K562 (cell line): ENCODE measurements around the gene MAML1. TPM values are rescaled to one million over a fixed set of nuclear protein-coding genes. Genes with fewer than 3 reads are reported as not detected.

Source experiments
- ARID2 ChIP-seq: fragments of 450-650 bp; IDR thresholded peaks from 2 replicates; pipeline ENCODE4 v1.6.1; 2017; ENCODE audit warnings: antibody characterized with exemption, mild to moderate bottlenecking
- BRD4 ChIP-seq: fragments of 200-600 bp; sonication (generic); IDR thresholded peaks from 2 replicates; pipeline ENCODE4 v1.6.1; 2017; ENCODE audit warnings: inconsistent platforms
- EGR1 ChIP-seq: fragments of 450-650 bp; conservative IDR thresholded peaks from 2 replicates; pipeline ENCODE4 v1.6.1; 2017; ENCODE audit warnings: mild to moderate bottlenecking
- HIVEP1 ChIP-seq: fragments of 250-450 bp; sonication (Bioruptor Pico); IDR thresholded peaks from 2 replicates; pipeline ENCODE4 v1.4.0; 2020; ENCODE audit warnings: mild to moderate bottlenecking
- KDM4B ChIP-seq, 2 experiments: fragments of 450-650 bp in 1 of 2; sonication (generic) in 1 of 2; IDR thresholded peaks; 2 replicates each; pipeline ENCODE4 v1.6.1; 2016 to 2017; ENCODE audit warnings: borderline replicate concordance in 2 of 2, antibody characterized with exemption in 1 of 2, low read depth in 1 of 2, mild to moderate bottlenecking in 1 of 2
- MTA2 ChIP-seq: fragments of 450-650 bp; IDR thresholded peaks from 2 replicates; pipeline ENCODE4 v1.6.1; 2016; ENCODE audit warnings: low read depth
- RBM34 ChIP-seq: fragments of 200-400 bp; formaldehyde crosslinking; IDR thresholded peaks from 2 replicates; pipeline ENCODE4 v1.6.1; 2018; ENCODE audit warnings: low read length, borderline replicate concordance; ENCODE audit not compliant: insufficient read depth
- RCOR1 ChIP-seq, 2 experiments: IDR thresholded peaks; 2 replicates each; pipeline ENCODE4 v1.6.1; 2012; ENCODE audit warnings: low read depth in 2 of 2, low read length in 2 of 2, borderline replicate concordance in 1 of 2, improper control_type of control experiment in 1 of 2
- ZNF197 ChIP-seq: fragments of 200-800 bp; sonication (Bioruptor generic); IDR thresholded peaks from 2 replicates; pipeline ENCODE4 v1.6.1; 2016; ENCODE audit warnings: low read depth, missing genetic modification characterization, missing compliant biosample characterization
- ZNF217 ChIP-seq: sonication (generic); formaldehyde crosslinking; IDR thresholded peaks from 2 replicates; pipeline ENCODE4 v1.8.0; 2022; ENCODE audit warnings: mild to moderate bottlenecking, missing genetic modification reagents
- ZNF282 ChIP-seq: sonication (generic); formaldehyde crosslinking; IDR thresholded peaks from 2 replicates; pipeline ENCODE4 v1.8.1; 2023; ENCODE audit warnings: missing genetic modification reagents
- ZNF561 ChIP-seq: fragments of 450-650 bp; formaldehyde crosslinking; conservative IDR thresholded peaks from 2 replicates; pipeline ENCODE4 v1.4.0; 2020; ENCODE audit warnings: mild to moderate bottlenecking, moderate library complexity
- polyA plus RNA-seq, 8 experiments: library from polyadenylated mRNA; depleted of rRNA in 4 of 8; stranded (reverse) in 5 of 8; unstranded in 3 of 8; fragments of >200 nt; fragmentation: Nextera tagmentation in 2 of 8; fragmentation: Illumina TruSeq in 1 of 8; extraction: Ambion mirVana in 2 of 8; extraction: Trizol in 1 of 8; gene quantifications; 2 replicates each; pipeline versions ENCODE4 v1.2.1 to v1.2.3, GENCODE V29; 2011 to 2014; ENCODE audit warnings: inconsistent platforms in 1 of 8, missing spikeins in 1 of 8
- total RNA-seq, 7 experiments: library from RNA; depleted of rRNA in 6 of 7; stranded (reverse); fragments of >200 nt in 6 of 7; fragmentation: Illumina TruSeq in 2 of 7; extraction: Trizol in 2 of 7; gene quantifications; 2 replicates each; pipeline versions ENCODE4 v1.2.1 to v1.2.3, GENCODE V29; 2011 to 2021; ENCODE audit warnings: low replicate concordance in 1 of 7
- TF ChIP-seq, protein P1 (sequence below), 3 experiments: fragments of 200-800 bp in 1 of 3; fragments of 250-450 bp in 1 of 3; fragments of 450-650 bp in 1 of 3; sonication (Bioruptor Pico) in 1 of 3; sonication (Bioruptor generic) in 1 of 3; formaldehyde crosslinking in 1 of 3; IDR thresholded peaks; 2 replicates each; pipeline versions ENCODE4 v1.6.1 to v1.8.0; 2016 to 2022; ENCODE audit warnings: mild to moderate bottlenecking in 2 of 3, missing genetic modification characterization in 2 of 3, missing compliant biosample characterization in 1 of 3, moderate library complexity in 1 of 3
- TF ChIP-seq, protein P2 (sequence below): fragments of 250-450 bp; sonication (Bioruptor Pico); IDR thresholded peaks from 2 replicates; pipeline ENCODE4 v1.5.0; 2021; ENCODE audit warnings: mild to moderate bottlenecking, borderline replicate concordance
- TF ChIP-seq, protein P3 (sequence below): sonication (generic); formaldehyde crosslinking; IDR thresholded peaks from 2 replicates; pipeline ENCODE4 v1.8.0; 2023; ENCODE audit warnings: missing genetic modification reagents, mild to moderate bottlenecking, borderline replicate concordance

Gene MAML1
- total and polyA plus RNA-seq, 9 of the 15 experiments (the other 6 are each of a cell fraction or from before 2014, with no cell fraction given): 0.32 to 18.4 (median 7.0) TPM

DNA sequence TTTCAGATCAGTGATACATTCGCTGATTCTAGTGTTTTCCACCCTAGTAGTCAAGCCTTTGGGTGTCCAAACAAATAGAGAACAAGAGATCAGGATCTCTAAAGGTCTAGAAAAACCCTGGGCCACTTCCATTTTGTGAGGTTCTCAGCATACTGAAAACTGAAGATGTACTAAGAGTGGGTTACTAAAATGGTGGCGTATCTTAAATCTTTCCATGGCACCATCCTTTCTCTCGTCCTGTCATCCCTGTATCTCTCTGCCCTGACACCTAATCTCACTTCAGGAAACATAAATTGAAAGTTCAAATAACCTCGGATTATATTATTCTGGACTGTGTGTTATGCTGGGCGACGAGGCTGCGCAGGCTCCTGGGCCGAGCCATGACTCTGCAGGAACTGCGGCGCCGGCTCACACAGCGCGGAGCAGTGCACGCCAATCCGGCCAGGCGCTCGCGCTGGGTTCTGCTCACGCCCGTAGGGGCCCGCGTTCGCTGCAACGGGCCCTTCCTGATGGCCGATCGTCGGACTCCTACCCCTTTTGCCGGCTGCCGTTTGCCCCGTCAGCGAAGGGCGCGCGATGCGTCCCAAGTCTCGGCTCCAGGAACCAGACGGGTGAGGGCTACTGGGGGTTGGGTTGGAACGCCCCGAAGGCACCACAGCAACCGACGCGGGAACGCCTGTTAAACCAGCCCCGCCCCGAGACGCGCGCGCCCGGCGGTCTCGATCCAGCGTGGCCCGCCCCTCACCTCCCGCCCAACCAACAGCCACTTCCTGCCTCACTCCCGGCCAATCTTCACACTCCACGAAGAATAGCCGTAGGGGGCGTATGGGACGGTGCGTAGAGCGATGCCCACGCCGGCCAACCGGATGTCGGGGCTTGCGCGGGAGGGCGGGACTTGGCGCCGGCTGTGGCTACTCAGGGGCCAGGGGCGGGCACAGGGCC, 34.4 kb upstream of the MAML1 start (continued):
- TF ChIP-seq, protein P1, sequence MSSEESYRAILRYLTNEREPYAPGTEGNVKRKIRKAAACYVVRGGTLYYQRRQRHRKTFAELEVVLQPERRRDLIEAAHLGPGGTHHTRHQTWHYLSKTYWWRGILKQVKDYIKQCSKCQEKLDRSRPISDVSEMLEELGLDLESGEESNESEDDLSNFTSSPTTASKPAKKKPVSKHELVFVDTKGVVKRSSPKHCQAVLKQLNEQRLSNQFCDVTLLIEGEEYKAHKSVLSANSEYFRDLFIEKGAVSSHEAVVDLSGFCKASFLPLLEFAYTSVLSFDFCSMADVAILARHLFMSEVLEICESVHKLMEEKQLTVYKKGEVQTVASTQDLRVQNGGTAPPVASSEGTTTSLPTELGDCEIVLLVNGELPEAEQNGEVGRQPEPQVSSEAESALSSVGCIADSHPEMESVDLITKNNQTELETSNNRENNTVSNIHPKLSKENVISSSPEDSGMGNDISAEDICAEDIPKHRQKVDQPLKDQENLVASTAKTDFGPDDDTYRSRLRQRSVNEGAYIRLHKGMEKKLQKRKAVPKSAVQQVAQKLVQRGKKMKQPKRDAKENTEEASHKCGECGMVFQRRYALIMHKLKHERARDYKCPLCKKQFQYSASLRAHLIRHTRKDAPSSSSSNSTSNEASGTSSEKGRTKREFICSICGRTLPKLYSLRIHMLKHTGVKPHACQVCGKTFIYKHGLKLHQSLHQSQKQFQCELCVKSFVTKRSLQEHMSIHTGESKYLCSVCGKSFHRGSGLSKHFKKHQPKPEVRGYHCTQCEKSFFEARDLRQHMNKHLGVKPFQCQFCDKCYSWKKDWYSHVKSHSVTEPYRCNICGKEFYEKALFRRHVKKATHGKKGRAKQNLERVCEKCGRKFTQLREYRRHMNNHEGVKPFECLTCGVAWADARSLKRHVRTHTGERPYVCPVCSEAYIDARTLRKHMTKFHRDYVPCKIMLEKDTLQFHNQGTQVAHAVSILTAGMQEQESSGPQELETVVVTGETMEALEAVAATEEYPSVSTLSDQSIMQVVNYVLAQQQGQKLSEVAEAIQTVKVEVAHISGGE (CRISPR knock-in tag; IDR thresholded peaks at IDR 0.05): no peak; a peak in 1 of 6 replicates
- TF ChIP-seq, protein P2, sequence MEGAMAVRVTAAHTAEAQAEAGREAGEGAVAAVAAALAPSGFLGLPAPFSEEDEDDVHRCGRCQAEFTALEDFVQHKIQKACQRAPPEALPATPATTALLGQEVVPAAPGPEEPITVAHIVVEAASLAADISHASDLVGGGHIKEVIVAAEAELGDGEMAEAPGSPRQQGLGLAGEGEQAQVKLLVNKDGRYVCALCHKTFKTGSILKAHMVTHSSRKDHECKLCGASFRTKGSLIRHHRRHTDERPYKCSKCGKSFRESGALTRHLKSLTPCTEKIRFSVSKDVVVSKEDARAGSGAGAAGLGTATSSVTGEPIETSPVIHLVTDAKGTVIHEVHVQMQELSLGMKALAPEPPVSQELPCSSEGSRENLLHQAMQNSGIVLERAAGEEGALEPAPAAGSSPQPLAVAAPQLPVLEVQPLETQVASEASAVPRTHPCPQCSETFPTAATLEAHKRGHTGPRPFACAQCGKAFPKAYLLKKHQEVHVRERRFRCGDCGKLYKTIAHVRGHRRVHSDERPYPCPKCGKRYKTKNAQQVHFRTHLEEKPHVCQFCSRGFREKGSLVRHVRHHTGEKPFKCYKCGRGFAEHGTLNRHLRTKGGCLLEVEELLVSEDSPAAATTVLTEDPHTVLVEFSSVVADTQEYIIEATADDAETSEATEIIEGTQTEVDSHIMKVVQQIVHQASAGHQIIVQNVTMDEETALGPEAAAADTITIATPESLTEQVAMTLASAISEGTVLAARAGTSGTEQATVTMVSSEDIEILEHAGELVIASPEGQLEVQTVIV (CRISPR knock-in tag): no peak
- TF ChIP-seq MTA2: no peak
- TF ChIP-seq ZNF217: no peak
- TF ChIP-seq KDM4B (IDR thresholded peaks at IDR 0.05; ENCODE audit: borderline replicate concordance in 2 of 2, low read depth in 1 of 2): no peak
- no peak for TF ChIP-seq RCOR1 (IDR thresholded peaks at IDR 0.05; ENCODE audit: borderline replicate concordance in 1 of 2, low read depth in 2 of 2, low read length in 2 of 2)
- TF ChIP-seq ZNF282 (CRISPR knock-in tag): no peak
- TF ChIP-seq, protein P3, sequence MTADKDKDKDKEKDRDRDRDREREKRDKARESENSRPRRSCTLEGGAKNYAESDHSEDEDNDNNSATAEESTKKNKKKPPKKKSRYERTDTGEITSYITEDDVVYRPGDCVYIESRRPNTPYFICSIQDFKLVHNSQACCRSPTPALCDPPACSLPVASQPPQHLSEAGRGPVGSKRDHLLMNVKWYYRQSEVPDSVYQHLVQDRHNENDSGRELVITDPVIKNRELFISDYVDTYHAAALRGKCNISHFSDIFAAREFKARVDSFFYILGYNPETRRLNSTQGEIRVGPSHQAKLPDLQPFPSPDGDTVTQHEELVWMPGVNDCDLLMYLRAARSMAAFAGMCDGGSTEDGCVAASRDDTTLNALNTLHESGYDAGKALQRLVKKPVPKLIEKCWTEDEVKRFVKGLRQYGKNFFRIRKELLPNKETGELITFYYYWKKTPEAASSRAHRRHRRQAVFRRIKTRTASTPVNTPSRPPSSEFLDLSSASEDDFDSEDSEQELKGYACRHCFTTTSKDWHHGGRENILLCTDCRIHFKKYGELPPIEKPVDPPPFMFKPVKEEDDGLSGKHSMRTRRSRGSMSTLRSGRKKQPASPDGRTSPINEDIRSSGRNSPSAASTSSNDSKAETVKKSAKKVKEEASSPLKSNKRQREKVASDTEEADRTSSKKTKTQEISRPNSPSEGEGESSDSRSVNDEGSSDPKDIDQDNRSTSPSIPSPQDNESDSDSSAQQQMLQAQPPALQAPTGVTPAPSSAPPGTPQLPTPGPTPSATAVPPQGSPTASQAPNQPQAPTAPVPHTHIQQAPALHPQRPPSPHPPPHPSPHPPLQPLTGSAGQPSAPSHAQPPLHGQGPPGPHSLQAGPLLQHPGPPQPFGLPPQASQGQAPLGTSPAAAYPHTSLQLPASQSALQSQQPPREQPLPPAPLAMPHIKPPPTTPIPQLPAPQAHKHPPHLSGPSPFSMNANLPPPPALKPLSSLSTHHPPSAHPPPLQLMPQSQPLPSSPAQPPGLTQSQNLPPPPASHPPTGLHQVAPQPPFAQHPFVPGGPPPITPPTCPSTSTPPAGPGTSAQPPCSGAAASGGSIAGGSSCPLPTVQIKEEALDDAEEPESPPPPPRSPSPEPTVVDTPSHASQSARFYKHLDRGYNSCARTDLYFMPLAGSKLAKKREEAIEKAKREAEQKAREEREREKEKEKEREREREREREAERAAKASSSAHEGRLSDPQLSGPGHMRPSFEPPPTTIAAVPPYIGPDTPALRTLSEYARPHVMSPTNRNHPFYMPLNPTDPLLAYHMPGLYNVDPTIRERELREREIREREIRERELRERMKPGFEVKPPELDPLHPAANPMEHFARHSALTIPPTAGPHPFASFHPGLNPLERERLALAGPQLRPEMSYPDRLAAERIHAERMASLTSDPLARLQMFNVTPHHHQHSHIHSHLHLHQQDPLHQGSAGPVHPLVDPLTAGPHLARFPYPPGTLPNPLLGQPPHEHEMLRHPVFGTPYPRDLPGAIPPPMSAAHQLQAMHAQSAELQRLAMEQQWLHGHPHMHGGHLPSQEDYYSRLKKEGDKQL (CRISPR knock-in tag): no peak
- no peak for TF ChIP-seq RBM34
- no peak for TF ChIP-seq EGR1
- TF ChIP-seq ZNF561 (CRISPR knock-in tag): no peak
- TF ChIP-seq ARID2: peak; percentile 69; the same call in 1 of the 2 replicates
- peak; percentile 93; the same call in 1 of the 2 replicates for TF ChIP-seq BRD4
- TF ChIP-seq ZNF197 (CRISPR knock-in tag): no peak
- TF ChIP-seq HIVEP1 (CRISPR knock-in tag): no peak
